Measurements from ENCODE around the gene ZC3H13.

GRCh38 chr13:46038296-46038695 is 14.2 kb downstream of the ZC3H13 start:
- TF ChIP-seq, protein P1, sequence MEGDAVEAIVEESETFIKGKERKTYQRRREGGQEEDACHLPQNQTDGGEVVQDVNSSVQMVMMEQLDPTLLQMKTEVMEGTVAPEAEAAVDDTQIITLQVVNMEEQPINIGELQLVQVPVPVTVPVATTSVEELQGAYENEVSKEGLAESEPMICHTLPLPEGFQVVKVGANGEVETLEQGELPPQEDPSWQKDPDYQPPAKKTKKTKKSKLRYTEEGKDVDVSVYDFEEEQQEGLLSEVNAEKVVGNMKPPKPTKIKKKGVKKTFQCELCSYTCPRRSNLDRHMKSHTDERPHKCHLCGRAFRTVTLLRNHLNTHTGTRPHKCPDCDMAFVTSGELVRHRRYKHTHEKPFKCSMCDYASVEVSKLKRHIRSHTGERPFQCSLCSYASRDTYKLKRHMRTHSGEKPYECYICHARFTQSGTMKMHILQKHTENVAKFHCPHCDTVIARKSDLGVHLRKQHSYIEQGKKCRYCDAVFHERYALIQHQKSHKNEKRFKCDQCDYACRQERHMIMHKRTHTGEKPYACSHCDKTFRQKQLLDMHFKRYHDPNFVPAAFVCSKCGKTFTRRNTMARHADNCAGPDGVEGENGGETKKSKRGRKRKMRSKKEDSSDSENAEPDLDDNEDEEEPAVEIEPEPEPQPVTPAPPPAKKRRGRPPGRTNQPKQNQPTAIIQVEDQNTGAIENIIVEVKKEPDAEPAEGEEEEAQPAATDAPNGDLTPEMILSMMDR (conservative IDR thresholded peaks at IDR 0.05; ENCODE audit: low read length) = no peak
- TF ChIP-seq EZH2phosphoT487 (IDR thresholded peaks at IDR 0.05; ENCODE audit: borderline replicate concordance, low read depth, low read length) = no peak

All from OCI-LY7 (cell line).